Posterior vena cava (tissue), 2 donors: ENCODE results near the gene RNU6-7. TPM values are rescaled to one million over a fixed set of nuclear protein-coding genes. Genes with fewer than 3 reads are reported as not detected.

Source experiments
- DNase-seq: peaks from one replicate; pipeline ENCODE4 v3.0.0-alpha.2; 2020; ENCODE audit warnings: low spot score
- intact Hi-C, 2 donors: fragments of 100-400 bp; cut with DNase I; formaldehyde crosslinking; loops; one replicate each; pipeline versions ENCODE4 v1.14.1 to v1.14.2; 2022 to 2023
- long read RNA-seq, 2 donors: library from polyadenylated mRNA; unstranded; transcript quantifications; one replicate each; pipeline ENCODE4 v2.0.0, GENCODE V29; 2020 to 2021
- total RNA-seq, 2 donors: library from RNA; stranded (reverse); fragmentation: NEBNext Ultra II Directional; extraction: Animal tissue kit (Norgen Biotek cat#: 25700); gene quantifications; one replicate each; pipeline ENCODE4 v1.2.1, GENCODE V29; 2021
- donor health status: DM: yes; HTN: yes; CAD: no.
- donor health status: DM: yes; HTN: yes; CAD: no.

Gene RNU6-7
- total RNA-seq = not detected
- long read RNA-seq, donor 1 = 0 reads
- long read RNA-seq, donor 2 = 0 reads

- DNase-seq = no peak
- intact Hi-C loops = no loop called here
Measured at GRCh38 chr14:32201816-32202490, at the start of gene RNU6-7. Gene RNU6-7, plus strand, starts transcription at chr14:32202045.

GRCh38 chr14:32166029-32166428, 35.8 kb upstream of the RNU6-7 start:
- DNase-seq = no peak

DNA sequence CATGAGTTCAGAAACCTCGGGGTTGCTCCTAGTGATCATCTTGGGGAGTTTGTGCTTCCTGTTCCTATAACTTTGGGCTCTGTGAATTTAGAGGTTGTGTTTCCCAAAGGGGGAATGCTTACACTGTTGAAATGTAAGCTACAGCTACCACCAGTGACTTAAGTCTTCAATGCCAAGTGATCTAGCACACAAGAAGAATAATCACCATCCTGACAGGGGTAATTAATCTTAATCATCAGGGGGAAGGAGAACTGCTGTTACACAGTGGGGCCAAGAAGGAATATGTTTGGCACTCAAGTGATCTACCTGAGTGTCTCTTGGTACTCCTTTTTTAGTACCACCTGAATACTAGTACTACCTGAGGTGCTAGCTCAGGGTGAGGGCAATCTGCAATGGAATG, 34.9 kb upstream of the RNU6-7 start:
- DNase-seq = no peak
- intact Hi-C loops = no loop called here

More at GRCh38 chr14:32166029-32166428, 35.8 kb upstream of the RNU6-7 start:
- intact Hi-C loops = no loop called here

DNA sequence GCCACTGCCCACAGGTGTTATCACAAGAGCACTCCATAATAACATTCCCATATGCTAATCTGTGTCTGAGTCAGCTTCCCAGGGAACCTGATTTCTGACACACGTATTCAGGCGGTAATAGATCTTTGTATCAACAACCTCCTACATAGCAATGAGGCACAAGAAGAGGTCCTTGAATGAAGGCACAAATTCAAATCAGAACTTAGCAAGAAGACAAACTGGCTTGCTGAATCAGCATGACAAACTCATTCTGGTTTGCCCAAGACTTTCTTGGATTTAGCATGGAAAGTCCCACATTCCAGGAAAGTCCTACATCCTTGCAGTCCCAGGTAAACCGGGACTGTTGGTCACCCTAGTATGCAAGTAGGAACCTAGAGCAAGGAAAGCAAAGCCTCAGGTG, 33.9 kb upstream of the RNU6-7 start:
- intact Hi-C loops = no loop called here
- DNase-seq = no peak

- no peak for DNase-seq
- intact Hi-C loops = no loop called here
Measured at GRCh38 chr14:32169191-32169590, 32.7 kb upstream of the RNU6-7 start.

- DNase-seq = no peak
- intact Hi-C loops = no loop called here
Measured at GRCh38 chr14:32171469-32171868, 30.4 kb upstream of the RNU6-7 start.

GRCh38 chr14:32183151-32184058, 18.4 kb upstream of the RNU6-7 start:
- intact Hi-C loops = no loop called here
- DNase-seq = no peak

GRCh38 chr14:32185097-32185496, 16.7 kb upstream of the RNU6-7 start:
- intact Hi-C loops = no loop called here
- DNase-seq = no peak

DNA sequence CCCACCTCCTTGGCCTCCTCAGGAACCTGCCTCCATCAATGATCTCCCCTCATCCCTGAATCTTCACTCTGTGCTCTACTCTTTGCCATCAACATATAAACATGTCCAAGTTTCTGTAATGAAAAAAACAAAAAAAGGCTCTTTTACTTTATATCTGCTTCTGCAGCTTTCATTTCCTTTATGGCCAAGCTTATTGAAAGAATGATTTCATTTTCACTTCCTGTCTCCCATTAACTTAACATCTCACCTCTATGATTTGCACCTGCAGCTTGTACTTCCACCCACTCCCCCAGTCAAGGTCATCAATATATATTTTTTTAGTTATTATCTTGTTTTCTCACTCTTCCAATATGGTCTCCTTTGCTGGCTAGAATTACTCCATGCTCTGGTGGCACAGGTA, 15.6 kb upstream of the RNU6-7 start:
- intact Hi-C loops = loop anchor here in 1 of 2 donors (2.0 kb wide), 1 partner anchor 35 kb away; no protein-coding TSS in a partner anchor
- DNase-seq = no peak

DNA sequence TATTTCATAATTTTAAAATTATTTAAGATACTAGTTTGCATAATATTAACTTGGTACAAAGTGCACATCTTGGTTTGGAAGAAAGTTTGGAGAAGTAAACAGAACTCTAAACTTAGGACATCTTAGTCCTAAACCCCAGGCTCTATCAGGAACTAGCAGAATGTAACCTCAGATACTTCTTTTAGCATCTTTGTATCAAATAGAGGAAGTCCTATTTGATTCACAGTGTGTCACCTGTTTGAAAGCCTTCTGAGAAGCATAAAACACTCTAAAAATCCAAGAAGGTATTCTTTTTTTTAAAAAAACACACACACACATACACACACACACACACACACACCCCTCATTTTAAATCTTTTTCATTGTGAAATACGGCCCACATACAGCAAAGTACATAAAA, 12.0 kb upstream of the RNU6-7 start:
- DNase-seq = no peak
- intact Hi-C loops = no loop called here

- intact Hi-C loops = no loop called here
Measured at GRCh38 chr14:32190673-32191072, 11.2 kb upstream of the RNU6-7 start.

DNA sequence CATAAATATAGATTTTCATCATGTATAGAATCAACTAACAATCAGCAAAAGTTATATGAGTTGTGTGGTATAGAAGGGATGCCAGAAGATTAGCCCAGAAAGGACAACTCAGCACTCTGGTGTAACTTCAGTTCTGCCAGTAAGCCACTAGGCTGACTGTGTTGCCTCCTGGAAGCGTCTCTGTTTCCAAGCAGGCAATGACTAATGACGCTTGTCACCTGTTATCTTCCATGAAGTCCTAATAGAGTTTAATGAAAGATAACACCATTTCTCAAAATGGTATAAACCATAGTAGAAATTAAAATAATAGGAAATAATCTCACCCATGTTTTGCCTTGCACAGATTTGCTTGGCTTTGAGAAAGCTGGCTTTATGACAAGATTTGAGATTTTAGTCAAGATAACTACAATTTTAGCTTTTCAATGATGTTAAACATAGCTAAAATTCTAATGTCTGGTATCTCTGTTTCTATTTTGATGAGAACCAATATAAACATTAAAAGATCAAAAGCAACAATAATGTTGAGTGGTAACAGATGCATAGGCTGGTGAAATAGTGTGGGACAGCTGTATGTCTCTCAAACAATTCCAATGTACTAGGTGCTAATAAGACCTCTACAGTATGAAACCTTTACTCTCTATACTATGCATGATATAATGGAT, 9.0 kb upstream of the RNU6-7 start:
- no peak for DNase-seq
- intact Hi-C loops = no loop called here

More at GRCh38 chr14:32190673-32191072, 11.2 kb upstream of the RNU6-7 start:
- no peak for DNase-seq

DNA sequence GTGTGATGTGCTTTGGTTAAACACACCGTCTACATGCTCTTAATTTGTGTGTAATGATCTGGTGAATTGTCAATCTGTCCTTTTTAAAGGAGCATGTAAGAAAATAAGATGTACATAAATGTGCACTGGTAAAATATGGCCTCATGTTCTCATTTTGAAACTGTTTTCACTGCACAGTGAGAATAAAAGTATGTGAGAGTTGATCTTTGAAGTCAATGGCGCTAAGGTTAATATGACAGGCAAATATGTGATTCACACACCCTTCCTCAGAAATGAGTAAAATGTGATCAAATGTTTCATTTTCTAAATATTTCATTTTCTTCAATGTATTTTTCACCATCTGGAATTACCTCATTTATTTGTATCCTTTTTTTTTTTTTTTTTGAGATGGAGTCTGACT, 8.3 kb upstream of the RNU6-7 start:
- DNase-seq = no peak
- intact Hi-C loops = no loop called here

DNA sequence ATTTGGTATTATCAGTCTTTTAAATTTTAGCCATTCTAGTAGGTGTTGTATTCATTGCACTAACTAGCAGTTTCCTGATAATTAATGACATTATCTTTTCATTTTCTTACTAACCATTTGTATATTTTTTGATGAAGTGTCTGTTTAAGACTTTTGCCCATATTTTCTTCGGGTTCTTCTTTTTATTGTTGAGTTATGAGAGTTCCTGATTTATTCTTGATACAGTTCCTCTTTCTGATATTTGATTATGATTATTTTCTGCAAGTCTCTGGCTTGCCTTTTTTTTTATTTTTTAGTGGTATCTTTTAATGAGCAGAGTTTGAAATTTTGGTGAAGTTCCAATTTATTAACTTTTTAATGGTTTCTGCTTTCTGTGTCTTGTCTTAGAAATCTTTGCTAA, 6.2 kb upstream of the RNU6-7 start:
- no peak for DNase-seq
- intact Hi-C loops = no loop called here

- intact Hi-C loops = no loop called here
- no peak for DNase-seq
Measured at GRCh38 chr14:32197919-32198318, 3.9 kb upstream of the RNU6-7 start.

- no peak for DNase-seq
- intact Hi-C loops = no loop called here
Measured at GRCh38 chr14:32200368-32201192, 1.3 kb upstream of the RNU6-7 start.

DNA sequence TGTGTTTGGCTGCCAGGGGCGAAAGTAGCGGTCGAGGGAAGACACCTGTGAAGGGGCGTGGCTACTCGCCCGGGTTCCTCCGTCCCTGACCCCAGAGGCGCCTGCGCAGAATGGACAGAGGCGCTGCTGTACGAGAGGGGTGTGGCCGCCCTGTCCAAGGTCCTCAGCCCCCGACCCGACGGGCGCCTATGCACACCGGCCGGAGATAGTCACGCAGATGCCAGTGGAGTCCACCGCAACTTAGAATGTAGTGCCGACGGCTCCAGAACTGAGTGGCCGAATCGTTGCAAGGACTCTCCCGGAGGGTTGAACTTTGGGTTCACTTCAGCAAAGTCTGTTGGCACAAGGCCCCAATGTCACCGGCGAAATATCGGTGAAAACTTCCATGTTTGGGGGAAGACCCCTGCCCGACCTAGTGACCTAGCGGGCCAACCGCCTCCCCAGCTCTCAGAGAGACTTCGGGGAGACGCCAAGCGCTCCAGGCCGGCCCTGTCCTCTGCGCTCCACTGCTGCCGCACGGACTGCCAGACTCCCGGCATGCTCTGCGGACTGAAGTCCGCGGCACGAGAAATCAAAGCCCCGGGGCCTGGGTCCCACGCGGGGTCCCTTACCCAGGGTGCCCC, 541 bp upstream of the RNU6-7 start:
- intact Hi-C loops = no loop called here
- peak; percentile 92 for DNase-seq

- DNase-seq = no peak
- intact Hi-C loops = no loop called here
Measured at GRCh38 chr14:32202491-32202997, 699 bp downstream of the RNU6-7 start.
